ENCODE measurements around the gene PHLDA3. TPM values are rescaled to one million over a fixed set of nuclear protein-coding genes. Genes with fewer than 3 reads are reported as not detected.
A peak's percentile ranks its signal among the peaks of the same experiment; 100 is the strongest.

The PHLDA3 gene
- total and polyA plus RNA-seq, 2 donors (not counting 3 experiments of a cell fraction or from before 2014, with no cell fraction given): 21.4 to 29.5 TPM

DNA sequence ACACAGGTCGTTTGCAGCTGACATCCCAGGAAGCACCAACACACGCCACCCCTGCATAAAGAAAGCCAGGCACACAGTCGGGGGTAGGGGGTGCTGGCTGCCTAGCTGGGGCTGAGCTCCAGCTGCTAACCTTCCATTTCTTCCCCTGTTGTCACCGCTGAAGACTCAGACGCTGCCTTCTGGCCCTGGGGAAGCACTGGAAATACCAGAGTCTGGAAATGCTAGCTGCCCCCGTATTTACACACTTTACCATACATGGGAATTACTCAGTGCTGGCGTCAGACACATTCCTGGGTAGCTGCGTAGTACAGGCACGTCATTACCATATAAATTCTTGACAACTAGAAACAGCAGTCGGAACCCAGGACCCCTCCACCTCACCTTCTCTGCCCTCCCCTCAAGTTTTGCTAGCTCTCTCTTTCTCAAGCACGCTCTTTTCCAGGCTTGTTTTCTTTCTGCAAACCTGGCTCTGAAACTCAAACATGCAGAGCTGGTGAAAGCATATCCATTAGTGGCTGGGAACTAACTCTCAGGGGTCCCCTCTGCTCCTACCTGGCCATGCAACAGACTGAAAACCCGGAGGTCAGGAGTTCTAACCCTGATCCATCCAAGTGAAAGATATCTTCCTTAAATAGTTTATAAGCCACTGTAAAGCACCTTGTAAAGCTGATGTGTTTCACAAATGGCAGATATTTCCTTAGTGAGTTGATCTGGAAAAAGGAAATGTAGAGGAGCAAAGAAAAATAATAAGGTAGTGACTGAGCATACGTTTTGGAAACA lies 34.6 kb upstream of the PHLDA3 start:
- Histone ChIP-seq H3K9me3 (replicated peaks; ENCODE audit: control insufficient read depth, insufficient read depth, low read length) (no peaks in the 10 kb centered on the region), H3K79me2 (ENCODE audit: control insufficient read depth, insufficient read depth, low read length) (peaks cover 81% of the 10 kb centered on the region), H3K4me2 (ENCODE audit: insufficient read depth, low read length) (peak overlapping the region; percentile 81), H3K27ac (ENCODE audit: insufficient read depth, low read depth, low read length) (peak overlapping the region; percentile 89), H2AFZ (ENCODE audit: low read depth, low read length) (no peak overlapping the region), H3K27me3 (ENCODE audit: control insufficient read depth in 2 of 2, insufficient read depth in 2 of 2, low read length in 2 of 2) (no peaks in the 10 kb centered on the region), H3K4me3 (replicated peaks in 1 of 3; ENCODE audit: insufficient read depth in 1 of 3, low read depth in 1 of 3, low read length in 3 of 3) (peak overlapping the region in 1 of 3 experiments; percentile 44), H3K9ac (replicated peaks; ENCODE audit: extremely low read depth, insufficient read depth, low read length) (peak overlapping the region; percentile 88), H3K4me1 (ENCODE audit: control insufficient read depth, extremely low read depth, insufficient read depth, low read length) (peaks cover 61% of the 10 kb centered on the region), H3K9me1 (replicated peaks; ENCODE audit: control insufficient read depth, extremely low read depth, insufficient read depth, low read length) (no peaks in the 10 kb centered on the region), H4K20me1 (replicated peaks; ENCODE audit: control insufficient read depth, extremely low read depth, insufficient read depth, low read length) (no peaks in the 10 kb centered on the region), H3K36me3 (ENCODE audit: control insufficient read depth in 2 of 2, extremely low read depth in 1 of 2, insufficient read depth in 2 of 2, low read length in 2 of 2) (peaks cover 1 to 2% of the 10 kb centered on the region in 2 experiments)
- FAIRE-seq: peak; percentile 98
- POLR2A ChIA-PET: interaction anchor here (0.6 to 7.8 kb wide), 7 partner anchors 9 to 919 kb away, joined by 3 to 124 read pairs (median 12); no protein-coding TSS in a partner anchor
- TSS peak; percentile 53 for BruUV-seq (replicated peaks)
- TF ChIP-seq FOS (IDR thresholded peaks at IDR 0.05; ENCODE audit: borderline replicate concordance, insufficient read depth, low read length) (no peak), JUN (IDR thresholded peaks at IDR 0.05; ENCODE audit: borderline replicate concordance, insufficient read depth, insufficient read length, low read depth) (peak; percentile 95), GATA2 (IDR thresholded peaks at IDR 0.05; ENCODE audit: insufficient read depth, insufficient read length, low read depth, low read length) (no peak), MYC (IDR thresholded peaks at IDR 0.05; ENCODE audit: low read depth, low read length) (no peak), EZH2 (IDR thresholded peaks at IDR 0.05; ENCODE audit: borderline replicate concordance, low read depth, low read length, severe bottlenecking) (no peak), POLR2AphosphoS5 (IDR thresholded peaks at IDR 0.05; ENCODE audit: insufficient read depth, low read depth, low read length) (peak; percentile 73), MAX (IDR thresholded peaks at IDR 0.05; ENCODE audit: insufficient read depth, insufficient read length) (no peak), POLR2A (IDR thresholded peaks at IDR 0.05; ENCODE audit: low read depth, low read length) (peak; percentile 69)
- TF ChIP-seq, protein P1, sequence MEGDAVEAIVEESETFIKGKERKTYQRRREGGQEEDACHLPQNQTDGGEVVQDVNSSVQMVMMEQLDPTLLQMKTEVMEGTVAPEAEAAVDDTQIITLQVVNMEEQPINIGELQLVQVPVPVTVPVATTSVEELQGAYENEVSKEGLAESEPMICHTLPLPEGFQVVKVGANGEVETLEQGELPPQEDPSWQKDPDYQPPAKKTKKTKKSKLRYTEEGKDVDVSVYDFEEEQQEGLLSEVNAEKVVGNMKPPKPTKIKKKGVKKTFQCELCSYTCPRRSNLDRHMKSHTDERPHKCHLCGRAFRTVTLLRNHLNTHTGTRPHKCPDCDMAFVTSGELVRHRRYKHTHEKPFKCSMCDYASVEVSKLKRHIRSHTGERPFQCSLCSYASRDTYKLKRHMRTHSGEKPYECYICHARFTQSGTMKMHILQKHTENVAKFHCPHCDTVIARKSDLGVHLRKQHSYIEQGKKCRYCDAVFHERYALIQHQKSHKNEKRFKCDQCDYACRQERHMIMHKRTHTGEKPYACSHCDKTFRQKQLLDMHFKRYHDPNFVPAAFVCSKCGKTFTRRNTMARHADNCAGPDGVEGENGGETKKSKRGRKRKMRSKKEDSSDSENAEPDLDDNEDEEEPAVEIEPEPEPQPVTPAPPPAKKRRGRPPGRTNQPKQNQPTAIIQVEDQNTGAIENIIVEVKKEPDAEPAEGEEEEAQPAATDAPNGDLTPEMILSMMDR (IDR thresholded peaks at IDR 0.05; ENCODE audit: extremely low read depth in 1 of 2, insufficient read depth in 1 of 2, low read depth in 1 of 2, low read length in 2 of 2): no peak
- CTCF ChIA-PET: interaction anchor here (1.2 to 28.3 kb wide), 5 partner anchors 2 to 68 kb away, joined by 4 to 1317 read pairs (median 17); partner anchors contain the start of gene CSRP1
- peak; percentile 96 for DNase-seq (ENCODE audit: low read depth, low spot score)
- dilution Hi-C loops (cut with MboI; ENCODE audit: extremely low pct_ligation_motif_present, low sequenced_read_pairs) (no loop called here), intact Hi-C loops (cut with micrococcal nuclease) (loop anchor here (1.0 kb wide), 3 partner anchors 9 to 35 kb away; no protein-coding TSS in a partner anchor)
